ENCODE results near the gene KDM1A. TPM values are rescaled to one million over a fixed set of nuclear protein-coding genes. Genes with fewer than 3 reads are reported as not detected.
"Not testable (repeated sequence)": the region's sequence is repeated elsewhere in the genome, so short reads cannot be mapped to it uniquely, and the experiment has no call there.

The KDM1A gene
- total and polyA plus RNA-seq, 5 donors = 22.9 to 34.4 (median 32.2) TPM

GRCh38 chr1:22983944-22984343 is 35.3 kb upstream of the KDM1A start:
- no peak for ATAC-seq
- no peaks in the 10 kb centered on the region for H3K4me1 ChIP-seq (ENCODE audit: control insufficient read depth, insufficient read depth, low read length)
- intact Hi-C loops (cut with DNase I) = no loop called here
- WGBS = 79% methylated on average over 4 of the region's 4 CpGs
- H3K4me3 ChIP-seq (ENCODE audit: low read length) = no peak overlapping the region
- H3K9me3 ChIP-seq (ENCODE audit: control insufficient read depth, low read length) = no peaks in the 10 kb centered on the region
- DNase-seq = no peak
- no peaks in the 10 kb centered on the region for H3K27me3 ChIP-seq (ENCODE audit: control insufficient read depth, insufficient read depth)
- no peak overlapping the region for H3K27ac ChIP-seq (ENCODE audit: low read length)

DNA sequence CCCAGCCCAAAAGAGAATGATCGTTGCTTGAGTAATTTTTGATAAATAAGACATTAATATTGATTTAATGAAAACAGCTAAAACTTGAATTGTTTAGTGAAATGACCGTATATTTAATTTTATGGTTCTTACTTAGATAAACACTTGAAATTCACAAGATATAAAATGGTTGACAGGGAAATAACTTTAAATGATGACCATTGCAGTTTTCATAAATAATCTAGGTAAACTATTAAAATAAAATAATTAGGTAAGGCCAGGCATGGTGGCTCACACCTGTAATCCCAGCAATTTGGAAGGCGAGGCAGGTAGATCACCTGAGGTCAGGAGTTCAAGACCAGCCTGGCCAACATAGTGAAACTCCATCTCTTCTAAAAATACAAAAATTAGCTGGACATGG is 26.9 kb upstream of the KDM1A start:
- H3K9me3 ChIP-seq (ENCODE audit: control insufficient read depth, low read length); intact Hi-C loops (cut with DNase I); H3K27ac ChIP-seq (ENCODE audit: low read length); ATAC-seq; H3K4me3 ChIP-seq (ENCODE audit: low read length); H3K27me3 ChIP-seq (ENCODE audit: control insufficient read depth, insufficient read depth); DNase-seq; H3K4me1 ChIP-seq (ENCODE audit: control insufficient read depth, insufficient read depth, low read length): not testable (repeated sequence)
- 74% methylated on average over 3 of the region's 3 CpGs for WGBS

GRCh38 chr1:22993220-22993795 is 26.0 kb upstream of the KDM1A start:
- H3K4me3 ChIP-seq (ENCODE audit: low read length); intact Hi-C loops (cut with DNase I); ATAC-seq; H3K9me3 ChIP-seq (ENCODE audit: control insufficient read depth, low read length); H3K27me3 ChIP-seq (ENCODE audit: control insufficient read depth, insufficient read depth); DNase-seq; H3K4me1 ChIP-seq (ENCODE audit: control insufficient read depth, insufficient read depth, low read length); H3K27ac ChIP-seq (ENCODE audit: low read length): not testable (repeated sequence)
- 80% methylated on average over 6 of the region's 6 CpGs for WGBS

- Histone ChIP-seq H3K4me3 (ENCODE audit: low read length) (no peak overlapping the region), H3K4me1 (ENCODE audit: control insufficient read depth, insufficient read depth, low read length) (no peaks in the 10 kb centered on the region), H3K27ac (ENCODE audit: low read length) (no peak overlapping the region), H3K27me3 (ENCODE audit: control insufficient read depth, insufficient read depth) (no peaks in the 10 kb centered on the region), H3K9me3 (ENCODE audit: control insufficient read depth, low read length) (no peaks in the 10 kb centered on the region)
- no peak for ATAC-seq
- intact Hi-C loops (cut with DNase I) = no loop called here
- no peak for DNase-seq
Measured at GRCh38 chr1:22995774-22996173, 23.5 kb upstream of the KDM1A start.

- 79% methylated on average over 5 of the region's 5 CpGs for WGBS
- DNase-seq = not testable (repeated sequence)
Measured at GRCh38 chr1:22997528-22997927, 21.7 kb upstream of the KDM1A start.

GRCh38 chr1:23000133-23000532 is 19.1 kb upstream of the KDM1A start:
- WGBS = 92% methylated on average over 3 of the region's 3 CpGs
- H3K27ac ChIP-seq (ENCODE audit: low read length); H3K4me3 ChIP-seq (ENCODE audit: low read length); H3K4me1 ChIP-seq (ENCODE audit: control insufficient read depth, insufficient read depth, low read length); ATAC-seq; DNase-seq; H3K9me3 ChIP-seq (ENCODE audit: control insufficient read depth, low read length); H3K27me3 ChIP-seq (ENCODE audit: control insufficient read depth, insufficient read depth); intact Hi-C loops (cut with DNase I): not testable (repeated sequence)

More at GRCh38 chr1:22997528-22997927, 21.7 kb upstream of the KDM1A start:
- H3K4me1 ChIP-seq (ENCODE audit: control insufficient read depth, insufficient read depth, low read length); ATAC-seq; H3K27me3 ChIP-seq (ENCODE audit: control insufficient read depth, insufficient read depth); H3K4me3 ChIP-seq (ENCODE audit: low read length); H3K9me3 ChIP-seq (ENCODE audit: control insufficient read depth, low read length); intact Hi-C loops (cut with DNase I); H3K27ac ChIP-seq (ENCODE audit: low read length): not testable (repeated sequence)

DNA sequence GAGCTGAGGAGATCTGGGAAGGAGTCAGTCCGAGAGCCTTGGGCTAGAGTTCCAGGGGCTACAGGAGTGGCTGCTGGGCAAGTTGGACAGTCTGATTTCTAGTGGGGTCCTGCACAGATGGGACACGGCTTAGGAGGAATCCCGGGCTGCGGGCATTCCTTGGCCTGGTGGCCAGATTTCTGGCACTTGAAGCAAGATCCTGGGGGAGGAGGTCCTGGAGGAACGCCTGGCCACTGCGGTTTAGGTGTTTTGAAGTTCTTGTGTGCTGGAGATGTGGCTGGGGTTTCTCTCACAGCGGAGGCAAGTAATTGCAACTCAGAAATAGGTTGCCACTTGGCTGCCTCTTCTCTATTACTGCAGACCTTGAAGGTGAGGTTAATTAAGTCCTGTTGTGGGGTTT is 17.1 kb upstream of the KDM1A start:
- H3K4me1 ChIP-seq (ENCODE audit: control insufficient read depth, insufficient read depth, low read length); intact Hi-C loops (cut with DNase I); H3K27ac ChIP-seq (ENCODE audit: low read length); DNase-seq; H3K27me3 ChIP-seq (ENCODE audit: control insufficient read depth, insufficient read depth); H3K4me3 ChIP-seq (ENCODE audit: low read length); H3K9me3 ChIP-seq (ENCODE audit: control insufficient read depth, low read length); ATAC-seq: not testable (repeated sequence)
- WGBS = 88% methylated on average over 7 of the region's 7 CpGs

DNA sequence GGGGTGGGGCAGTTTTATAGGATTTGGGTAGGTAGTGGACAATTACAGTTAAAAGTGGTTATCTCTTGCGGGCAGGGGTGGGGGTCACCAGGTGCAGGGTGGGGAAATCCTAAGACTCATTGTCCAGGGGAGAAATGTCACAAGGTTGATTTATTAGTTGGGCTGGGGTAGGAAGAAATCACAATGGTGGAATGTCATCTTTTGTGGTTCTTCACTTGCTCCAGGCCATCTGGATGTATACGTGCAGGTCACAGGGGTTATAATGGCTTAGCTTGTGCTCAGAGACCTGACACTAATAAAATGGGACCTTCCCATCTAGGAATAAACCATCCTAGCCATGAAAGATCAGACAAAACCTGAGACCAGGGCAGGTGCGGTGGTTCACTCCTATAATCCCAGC is 15.2 kb upstream of the KDM1A start:
- no peak overlapping the region for H3K4me3 ChIP-seq (ENCODE audit: low read length)
- 82% methylated on average over 3 of the region's 3 CpGs for WGBS
- intact Hi-C loops (cut with DNase I) = no loop called here

GRCh38 chr1:23004769-23005168 is 14.5 kb upstream of the KDM1A start:
- DNase-seq; H3K4me3 ChIP-seq (ENCODE audit: low read length); H3K4me1 ChIP-seq (ENCODE audit: control insufficient read depth, insufficient read depth, low read length); ATAC-seq; H3K9me3 ChIP-seq (ENCODE audit: control insufficient read depth, low read length); H3K27ac ChIP-seq (ENCODE audit: low read length); intact Hi-C loops (cut with DNase I); H3K27me3 ChIP-seq (ENCODE audit: control insufficient read depth, insufficient read depth): not testable (repeated sequence)
- WGBS = 69% methylated on average over 3 of the region's 3 CpGs

More for the DNA sequence above, 15.2 kb upstream of the KDM1A start:
- Histone ChIP-seq H3K4me1 (ENCODE audit: control insufficient read depth, insufficient read depth, low read length) (no peaks in the 10 kb centered on the region), H3K27ac (ENCODE audit: low read length) (no peak overlapping the region), H3K27me3 (ENCODE audit: control insufficient read depth, insufficient read depth) (no peaks in the 10 kb centered on the region), H3K9me3 (ENCODE audit: control insufficient read depth, low read length) (no peaks in the 10 kb centered on the region)
- ATAC-seq = no peak
- no peak for DNase-seq

- H3K9me3 ChIP-seq (ENCODE audit: control insufficient read depth, low read length) = no peaks in the 10 kb centered on the region
- intact Hi-C loops (cut with DNase I) = no loop called here
- ATAC-seq (no peak), DNase-seq (no peak)
- H3K27me3 ChIP-seq (ENCODE audit: control insufficient read depth, insufficient read depth) = no peaks in the 10 kb centered on the region
- no peak overlapping the region for H3K4me3 ChIP-seq (ENCODE audit: low read length)
- H3K4me1 ChIP-seq (ENCODE audit: control insufficient read depth, insufficient read depth, low read length) = no peaks in the 10 kb centered on the region
- no peak overlapping the region for H3K27ac ChIP-seq (ENCODE audit: low read length)
- WGBS = 84% methylated on average over 4 of the region's 4 CpGs
Measured at GRCh38 chr1:23007106-23007505, 12.2 kb upstream of the KDM1A start.

DNA sequence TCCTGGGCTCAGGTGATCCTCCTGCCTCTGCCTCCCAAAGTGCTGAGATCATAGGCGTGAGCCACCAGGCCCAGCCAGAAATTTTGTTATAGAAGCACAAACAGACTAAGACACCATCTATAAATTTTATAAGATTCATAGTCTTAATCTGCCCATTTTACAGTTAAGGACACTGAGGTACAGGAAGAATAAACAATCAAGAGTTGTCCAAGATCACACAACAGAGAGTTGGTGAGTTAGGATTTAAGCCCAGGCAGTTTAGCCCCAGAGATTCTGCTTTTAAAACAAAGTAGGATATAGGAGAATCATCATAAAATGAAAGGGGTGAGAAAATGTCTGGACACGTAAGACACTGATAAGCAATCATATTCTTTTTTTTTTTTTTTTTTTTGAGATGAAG is 10.4 kb upstream of the KDM1A start:
- Histone ChIP-seq H3K27me3 (ENCODE audit: control insufficient read depth, insufficient read depth) (no peaks in the 10 kb centered on the region), H3K27ac (ENCODE audit: low read length) (no peak overlapping the region), H3K4me3 (ENCODE audit: low read length) (no peak overlapping the region), H3K4me1 (ENCODE audit: control insufficient read depth, insufficient read depth, low read length) (no peaks in the 10 kb centered on the region), H3K9me3 (ENCODE audit: control insufficient read depth, low read length) (no peaks in the 10 kb centered on the region)
- ATAC-seq (no peak), DNase-seq (no peak)
- intact Hi-C loops (cut with DNase I) = no loop called here
- 79% methylated on average over 2 of the region's 2 CpGs for WGBS

GRCh38 chr1:23010025-23010424 is 9.2 kb upstream of the KDM1A start:
- H3K4me1 ChIP-seq (ENCODE audit: control insufficient read depth, insufficient read depth, low read length); H3K4me3 ChIP-seq (ENCODE audit: low read length); H3K9me3 ChIP-seq (ENCODE audit: control insufficient read depth, low read length); DNase-seq; ATAC-seq; H3K27ac ChIP-seq (ENCODE audit: low read length); intact Hi-C loops (cut with DNase I); H3K27me3 ChIP-seq (ENCODE audit: control insufficient read depth, insufficient read depth): not testable (repeated sequence)
- WGBS = 85% methylated on average over 8 of the region's 8 CpGs
